Ascending aorta (tissue), 2 donors: Measurements from ENCODE around the gene CSNK1G1. TPM values are rescaled to one million over a fixed set of nuclear protein-coding genes. Genes with fewer than 3 reads are reported as not detected.
"Not testable (repeated sequence)": the region's sequence is repeated elsewhere in the genome, so short reads cannot be mapped to it uniquely, and the experiment has no call there.

ENCODE experiments used
- DNase-seq, 2 donors: peaks; one replicate each; pipeline ENCODE4 v3.0.0-alpha.2; 2019; ENCODE audit warnings: low spot score in 2 of 2
- H3K27ac ChIP-seq, 2 donors: fragments of 200-600 bp; sonication (generic); one replicate each; pipeline ENCODE4 v1.5.1; 2016 to 2017; ENCODE audit warnings: mild to moderate bottlenecking in 1 of 2
- H3K27me3 ChIP-seq: fragments of 200-600 bp; sonication (generic); one replicate; pipeline ENCODE4 v1.5.1; 2017
- H3K36me3 ChIP-seq, 2 donors: fragments of 200-600 bp; sonication (generic); one replicate each; pipeline ENCODE4 v1.5.1; 2016
- H3K4me1 ChIP-seq, 2 donors: fragments of 200-600 bp; sonication (generic); one replicate each; pipeline ENCODE4 v1.5.1; 2016 to 2017; ENCODE audit warnings: mild to moderate bottlenecking in 1 of 2
- H3K4me3 ChIP-seq, 2 donors: fragments of 200-600 bp; sonication (generic); one replicate each; pipeline ENCODE4 v1.5.1; 2016 to 2017; ENCODE audit warnings: mild to moderate bottlenecking in 1 of 2
- H3K9me3 ChIP-seq, 2 donors: fragments of 200-600 bp; sonication (generic); one replicate each; pipeline ENCODE4 v1.5.1; 2016
- CTCF ChIP-seq, 3 experiments: fragments of 200-600 bp in 2 of 3; fragments of 450-650 bp in 1 of 3; sonication (generic) in 2 of 3; IDR thresholded peaks; one replicate each; pipeline ENCODE4 v1.5.1; 2016 to 2019; ENCODE audit warnings: antibody characterized with exemption in 3 of 3, mild to moderate bottlenecking in 1 of 3, moderate library complexity in 1 of 3
- intact Hi-C: fragments of 100-400 bp; cut with DNase I; formaldehyde crosslinking; loops from one replicate; pipeline ENCODE4 v1.15.1; 2023
- total RNA-seq: library from RNA; depleted of rRNA; stranded (reverse); fragments of >200 nt; gene quantifications from one replicate; pipeline ENCODE4 v1.1.0, GENCODE V29; 2016

The CSNK1G1 gene
- total RNA-seq, 1 donor from 2014 or later, result 12.9 TPM

GRCh38 chr15:64379216-64379960 lies 23.4 kb upstream of the CSNK1G1 start:
- Histone ChIP-seq H3K4me3 (no peak overlapping the region), H3K27me3 (no peaks in the 10 kb centered on the region), H3K36me3 (no peaks in the 10 kb centered on the region), H3K9me3 (no peaks in the 10 kb centered on the region), H3K27ac (no peak overlapping the region), H3K4me1 (peaks cover 0 to 6% of the 10 kb centered on the region in 2 donors)
- TF ChIP-seq CTCF (IDR thresholded peaks at IDR 0.05), result no peak
- intact Hi-C loops, result no loop called here
- no peak for DNase-seq

GRCh38 chr15:64373360-64373759 lies 17.4 kb upstream of the CSNK1G1 start:
- Histone ChIP-seq H3K9me3 (no peaks in the 10 kb centered on the region), H3K4me1 (no peaks in the 10 kb centered on the region), H3K27ac (no peak overlapping the region), H3K4me3 (no peak overlapping the region), H3K36me3 (no peaks in the 10 kb centered on the region), H3K27me3 (no peaks in the 10 kb centered on the region)
- intact Hi-C loops, result no loop called here
- no peak for TF ChIP-seq CTCF (IDR thresholded peaks at IDR 0.05)
- DNase-seq, result no peak

- H3K27ac ChIP-seq, intact Hi-C loops, H3K4me3 ChIP-seq, H3K36me3 ChIP-seq, H3K9me3 ChIP-seq, H3K27me3 ChIP-seq, DNase-seq, H3K4me1 ChIP-seq: not testable (repeated sequence)
Observed at GRCh38 chr15:64371383-64371782, 15.4 kb upstream of the CSNK1G1 start.

DNA sequence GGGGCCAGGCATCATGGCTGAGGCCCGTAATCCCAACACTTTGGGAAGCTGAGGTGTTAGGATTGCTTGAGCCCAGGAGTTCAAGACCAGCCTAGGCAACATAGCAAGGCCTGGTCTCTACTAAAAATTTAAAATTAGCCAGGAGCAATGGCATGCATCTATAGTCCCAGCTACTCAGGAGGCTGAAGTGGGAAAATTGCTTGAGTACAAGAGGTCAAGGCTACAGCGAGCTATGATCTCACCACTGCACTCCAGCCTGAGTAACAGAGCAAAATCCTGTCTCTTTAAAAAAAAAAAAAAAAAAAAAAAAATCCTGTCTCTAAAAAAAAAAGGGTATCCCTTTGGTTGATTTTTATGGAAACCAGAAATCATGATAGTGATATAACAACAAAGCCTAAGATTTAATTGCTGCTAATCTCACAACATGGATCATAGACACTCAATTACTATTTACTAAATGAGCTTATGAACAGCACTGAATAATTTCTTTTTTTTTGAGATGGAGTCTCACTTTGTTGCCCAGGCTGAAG lies 13.2 kb upstream of the CSNK1G1 start:
- Histone ChIP-seq H3K4me3 (no peak overlapping the region), H3K9me3 (no peaks in the 10 kb centered on the region), H3K27me3 (no peaks in the 10 kb centered on the region), H3K4me1 (no peaks in the 10 kb centered on the region), H3K27ac (no peak overlapping the region), H3K36me3 (no peaks in the 10 kb centered on the region)
- no peak for TF ChIP-seq CTCF (IDR thresholded peaks at IDR 0.05)
- DNase-seq, result no peak
- intact Hi-C loops, result no loop called here

GRCh38 chr15:64361259-64361658 lies 5.3 kb upstream of the CSNK1G1 start:
- H3K27ac ChIP-seq, result no peak overlapping the region
- intact Hi-C loops, result no loop called here
- H3K4me1 ChIP-seq, result no peaks in the 10 kb centered on the region
- DNase-seq, result no peak
- H3K4me3 ChIP-seq, result no peak overlapping the region
- no peaks in the 10 kb centered on the region for H3K9me3 ChIP-seq
- no peak for TF ChIP-seq CTCF (IDR thresholded peaks at IDR 0.05)
- no peaks in the 10 kb centered on the region for H3K36me3 ChIP-seq
- H3K27me3 ChIP-seq, result no peaks in the 10 kb centered on the region

DNA sequence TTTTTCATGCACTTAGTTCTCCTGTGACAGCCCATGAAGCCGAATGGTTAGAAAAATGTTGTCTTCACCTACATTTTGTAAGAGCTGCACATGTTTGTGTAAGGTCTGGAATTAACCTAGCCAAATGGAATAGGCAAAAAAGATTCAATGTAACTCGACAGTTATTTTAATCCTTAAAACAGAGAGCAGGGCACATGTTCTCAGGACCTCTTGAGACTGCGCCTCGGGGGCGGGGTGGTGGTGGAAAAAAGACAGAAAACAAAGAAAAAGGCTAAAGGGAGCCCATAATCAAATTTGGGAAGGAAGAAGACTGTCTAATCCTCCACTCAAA lies 702 bp upstream of the CSNK1G1 start:
- Histone ChIP-seq H3K4me1 (peaks cover 0 to 7% of the 10 kb centered on the region in 2 donors), H3K4me3 (peak overlapping the region; percentile 82 to 97), H3K36me3 (no peaks in the 10 kb centered on the region), H3K27ac (peak overlapping the region in 1 of 2 donors; percentile 27), H3K27me3 (no peaks in the 10 kb centered on the region), H3K9me3 (no peaks in the 10 kb centered on the region)
- intact Hi-C loops, result loop anchor here (1.0 kb wide), 2 partner anchors 25 to 193 kb away; partner anchors contain the start of genes PCLAF and PPIB
- TF ChIP-seq CTCF (IDR thresholded peaks at IDR 0.05), result no peak
- DNase-seq, result no peak
